ENCODE measurements around the gene ZYX.
A peak's percentile ranks its signal among the peaks of the same experiment; 100 is the strongest.

DNA sequence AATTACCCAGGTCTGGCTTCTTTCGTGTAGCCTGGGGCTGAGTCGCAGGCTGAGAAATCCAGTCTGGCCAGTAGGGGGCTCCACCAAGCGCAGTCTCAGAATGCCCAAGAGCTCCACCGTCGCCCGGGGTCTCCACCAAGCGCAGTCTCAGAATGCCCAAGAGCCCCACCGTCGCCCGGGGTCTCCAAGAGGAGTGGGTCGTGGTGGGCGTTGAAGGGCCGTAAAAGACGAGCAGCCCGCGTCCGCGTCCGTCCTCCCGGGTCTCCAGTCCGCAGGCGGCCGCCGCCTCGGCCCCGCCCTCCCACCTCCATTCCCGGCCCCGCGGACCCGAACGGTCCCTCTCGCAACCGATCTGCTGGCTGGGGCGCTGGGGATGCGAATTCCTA is 892 bp upstream of the ZYX start:
- TF ChIP-seq, protein P1, sequence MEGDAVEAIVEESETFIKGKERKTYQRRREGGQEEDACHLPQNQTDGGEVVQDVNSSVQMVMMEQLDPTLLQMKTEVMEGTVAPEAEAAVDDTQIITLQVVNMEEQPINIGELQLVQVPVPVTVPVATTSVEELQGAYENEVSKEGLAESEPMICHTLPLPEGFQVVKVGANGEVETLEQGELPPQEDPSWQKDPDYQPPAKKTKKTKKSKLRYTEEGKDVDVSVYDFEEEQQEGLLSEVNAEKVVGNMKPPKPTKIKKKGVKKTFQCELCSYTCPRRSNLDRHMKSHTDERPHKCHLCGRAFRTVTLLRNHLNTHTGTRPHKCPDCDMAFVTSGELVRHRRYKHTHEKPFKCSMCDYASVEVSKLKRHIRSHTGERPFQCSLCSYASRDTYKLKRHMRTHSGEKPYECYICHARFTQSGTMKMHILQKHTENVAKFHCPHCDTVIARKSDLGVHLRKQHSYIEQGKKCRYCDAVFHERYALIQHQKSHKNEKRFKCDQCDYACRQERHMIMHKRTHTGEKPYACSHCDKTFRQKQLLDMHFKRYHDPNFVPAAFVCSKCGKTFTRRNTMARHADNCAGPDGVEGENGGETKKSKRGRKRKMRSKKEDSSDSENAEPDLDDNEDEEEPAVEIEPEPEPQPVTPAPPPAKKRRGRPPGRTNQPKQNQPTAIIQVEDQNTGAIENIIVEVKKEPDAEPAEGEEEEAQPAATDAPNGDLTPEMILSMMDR (conservative IDR thresholded peaks at IDR 0.05), result peak; percentile 99
- no peak for TF ChIP-seq EZH2 (IDR thresholded peaks at IDR 0.05; ENCODE audit: low read depth)
